GM15510 (cell line): ENCODE measurements around the gene SRD5A3.

Source experiments
- POLR2A ChIP-seq: IDR thresholded peaks from 3 replicates; pipeline ENCODE4 v1.6.1; 2011; ENCODE audit warnings: borderline replicate concordance; ENCODE audit not compliant: insufficient read length; ENCODE audit errors: extremely low read depth

Gene SRD5A3

GRCh38 chr4:55345980-55346850 lies at the start of gene SRD5A3:
SRD5A3 (plus strand) TSS chr4:55346242; CDS start chr4:55346337, 95 bp downstream.
- TF ChIP-seq POLR2A = peak; percentile 77

- no peak for TF ChIP-seq POLR2A
Measured at GRCh38 chr4:55297346-55297745, 48.7 kb upstream of the SRD5A3 start.

DNA sequence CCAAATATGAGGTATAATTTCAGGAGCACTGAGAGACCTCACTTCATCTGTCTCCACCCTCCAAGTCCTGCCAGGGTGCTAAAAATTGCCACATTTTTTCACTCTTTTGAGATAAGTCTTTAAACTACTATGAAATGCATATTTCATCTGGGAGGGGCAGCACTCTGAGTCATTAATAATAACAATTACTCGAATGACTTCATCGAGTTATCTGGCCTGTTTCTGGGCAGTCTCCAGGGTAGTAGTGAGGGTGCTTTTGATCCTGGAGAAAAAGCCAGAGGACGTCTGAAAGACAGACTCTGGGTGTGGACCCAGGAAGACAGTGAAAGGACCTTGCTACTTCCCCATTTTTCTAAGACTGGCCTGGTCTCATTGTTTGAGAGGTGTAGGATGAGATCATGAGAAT lies 42.3 kb upstream of the SRD5A3 start:
- no peak for TF ChIP-seq POLR2A

- no peak for TF ChIP-seq POLR2A
Measured at GRCh38 chr4:55304303-55304702, 41.7 kb upstream of the SRD5A3 start.

DNA sequence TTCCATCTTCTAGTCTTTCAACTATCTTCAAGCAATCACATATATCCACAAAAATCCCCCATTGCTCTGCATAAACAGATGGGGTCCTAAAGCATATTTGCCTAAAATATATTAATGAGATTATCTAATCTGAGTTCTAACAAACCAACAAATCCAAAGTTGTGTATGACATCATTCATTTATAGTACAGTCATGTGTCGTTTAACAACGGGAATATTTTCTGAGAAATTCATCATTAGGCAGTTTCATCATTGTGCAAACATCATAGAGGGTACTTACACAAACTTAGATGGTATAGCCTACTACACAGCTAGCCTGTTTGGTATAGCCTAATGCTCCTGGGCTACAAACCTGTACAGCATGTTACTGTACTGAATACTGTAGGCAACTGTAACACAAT lies 38.0 kb upstream of the SRD5A3 start:
- TF ChIP-seq POLR2A = no peak

GRCh38 chr4:55311792-55312488 lies 34.1 kb upstream of the SRD5A3 start:
- TF ChIP-seq POLR2A = no peak

GRCh38 chr4:55312489-55313101 lies 33.4 kb upstream of the SRD5A3 start:
- TF ChIP-seq POLR2A = no peak

- TF ChIP-seq POLR2A = no peak
Measured at GRCh38 chr4:55314141-55314820, 31.8 kb upstream of the SRD5A3 start.

DNA sequence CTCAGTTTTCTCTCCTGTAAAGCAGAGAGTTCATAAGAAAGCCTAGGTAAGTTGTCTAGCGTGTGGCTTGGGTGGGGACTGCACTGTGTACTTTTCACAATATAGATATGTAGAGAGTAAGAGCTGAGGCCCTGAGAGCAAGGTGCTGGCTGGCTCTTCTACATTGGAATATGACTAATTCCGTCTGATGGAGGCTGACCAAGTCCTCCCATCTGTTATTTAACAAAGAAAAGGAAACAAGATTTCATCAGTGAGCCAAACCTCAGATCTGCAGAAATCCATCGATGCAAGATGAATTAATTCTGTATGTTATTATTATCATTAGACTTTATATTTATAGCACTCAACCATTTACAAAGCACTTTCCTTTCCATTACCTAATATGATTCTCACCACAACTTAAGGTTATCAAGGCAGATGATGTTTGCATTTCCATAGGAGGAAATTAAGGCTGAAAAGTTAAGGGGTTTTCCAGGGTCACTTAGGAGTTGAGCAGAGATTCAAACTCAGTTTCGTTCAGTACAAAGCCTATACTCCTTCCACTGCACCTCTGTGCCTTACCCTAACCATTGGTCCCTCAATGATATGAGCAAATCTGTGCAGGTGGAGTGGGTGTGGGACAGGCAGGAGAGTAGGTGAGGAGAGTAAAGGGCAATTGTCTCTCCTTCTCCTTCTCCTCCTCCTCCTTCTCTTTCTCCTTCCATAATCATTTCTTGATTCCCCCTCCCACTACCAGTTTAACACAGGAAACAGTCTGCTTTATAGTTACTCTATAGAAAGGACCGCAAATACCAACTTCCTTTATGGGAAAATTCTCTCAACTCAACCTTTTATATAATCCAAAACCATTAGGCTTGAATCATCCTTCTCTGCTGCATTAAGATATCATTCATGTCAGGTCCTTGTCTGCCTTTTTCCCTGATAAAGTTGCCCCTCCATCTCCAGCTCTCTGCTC lies 27.6 kb upstream of the SRD5A3 start:
- TF ChIP-seq POLR2A = no peak

DNA sequence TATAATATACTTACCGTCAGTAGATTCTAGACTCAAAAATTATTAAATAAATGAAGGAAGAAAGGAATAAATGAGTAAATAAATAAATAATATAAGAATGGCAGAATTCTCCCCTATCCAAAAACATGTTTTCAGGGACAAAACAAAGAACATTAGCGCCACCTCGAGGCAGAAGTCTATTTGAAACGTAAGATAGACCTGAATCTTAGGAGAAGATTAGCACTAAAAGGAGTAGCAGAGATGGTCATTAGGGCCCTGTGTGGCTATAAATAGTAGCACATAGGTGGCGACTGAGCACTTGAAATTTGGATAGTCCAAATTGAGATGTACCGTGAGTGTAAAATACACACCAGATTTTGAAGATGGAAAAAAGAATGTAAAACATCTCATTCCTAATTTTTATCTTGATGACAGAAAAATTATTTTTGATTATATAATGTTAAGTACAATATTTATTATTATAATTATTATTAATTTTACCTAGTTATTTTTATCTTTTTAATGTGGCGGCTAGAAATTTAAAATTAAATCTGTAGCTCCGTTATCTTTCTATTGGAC lies 24.3 kb upstream of the SRD5A3 start:
- no peak for TF ChIP-seq POLR2A

DNA sequence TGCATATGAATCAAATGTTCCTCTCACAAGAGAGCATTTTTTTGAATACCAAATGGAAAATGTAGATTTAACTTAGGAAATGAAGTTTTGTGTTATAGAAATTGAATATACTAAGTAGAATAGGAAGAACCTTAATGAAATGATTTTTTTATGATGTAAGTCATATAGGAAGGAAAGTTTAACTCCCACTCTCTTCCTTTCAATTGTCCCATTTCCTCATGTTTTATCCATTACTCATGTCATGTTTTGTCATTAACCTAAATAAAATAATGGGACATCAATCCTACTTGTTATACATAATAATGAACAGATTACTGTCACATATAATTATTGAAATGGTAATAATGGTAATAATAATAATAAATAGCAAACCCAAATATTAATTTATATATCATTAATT lies 22.7 kb upstream of the SRD5A3 start:
- no peak for TF ChIP-seq POLR2A

- TF ChIP-seq POLR2A = no peak
Measured at GRCh38 chr4:55326629-55327028, 19.4 kb upstream of the SRD5A3 start.

DNA sequence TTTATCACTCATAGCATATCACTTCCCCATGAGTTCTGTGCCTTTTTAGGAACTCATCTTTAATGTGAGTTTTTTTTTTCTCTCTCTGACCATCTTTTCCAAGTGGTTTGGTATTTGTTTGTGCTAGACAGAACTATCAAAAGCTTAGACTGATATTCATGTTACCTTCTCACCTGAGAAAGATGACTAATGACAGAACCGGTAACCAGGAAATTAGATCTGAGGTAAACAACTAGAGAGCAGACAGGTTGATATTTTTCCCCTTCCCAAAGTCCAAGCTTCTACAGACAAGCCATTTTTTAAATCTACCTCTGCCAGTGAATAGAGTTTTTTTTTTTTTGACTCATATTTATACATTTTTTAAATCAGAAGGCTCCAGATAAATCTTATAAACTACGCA lies 17.0 kb upstream of the SRD5A3 start:
- TF ChIP-seq POLR2A = no peak
